Femur (tissue), 1 donor: ENCODE measurements around the gene SRRM3.
"Not testable (repeated sequence)": the region's sequence is repeated elsewhere in the genome, so short reads cannot be mapped to it uniquely, and the experiment has no call there.

Experiments used
- DNase-seq: peaks from one replicate; pipeline ENCODE4 v3.0.0-alpha.2; 2017

The SRRM3 gene

GRCh38 chr7:76267107-76267893, 65.6 kb downstream of the SRRM3 start:
- no peak for DNase-seq

GRCh38 chr7:76267894-76268183, 66.1 kb downstream of the SRRM3 start:
- no peak for DNase-seq

- no peak for DNase-seq
Observed at GRCh38 chr7:76268376-76268775, 66.7 kb downstream of the SRRM3 start.

GRCh38 chr7:76269895-76270294, 68.2 kb downstream of the SRRM3 start:
- no peak for DNase-seq

DNA sequence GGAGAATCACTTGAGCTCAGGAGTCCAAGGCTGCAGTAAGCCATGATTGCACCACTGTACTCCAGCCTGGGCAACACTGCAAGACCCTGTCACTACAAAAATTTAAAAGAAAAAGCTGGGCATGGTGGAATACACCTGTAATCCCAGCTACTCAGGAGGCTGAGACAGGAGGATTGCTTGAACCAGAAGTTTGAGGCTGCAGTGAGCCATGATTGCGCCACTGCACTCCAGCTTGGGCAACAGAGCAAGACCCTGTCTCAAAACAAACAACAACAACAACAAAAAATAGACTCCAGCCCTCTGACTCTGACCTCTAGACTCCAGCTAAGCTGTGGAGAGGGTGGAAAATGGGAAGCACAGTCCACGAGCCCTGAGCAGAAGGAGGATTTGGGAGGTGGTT, 69.7 kb downstream of the SRRM3 start:
- DNase-seq, result not testable (repeated sequence)

GRCh38 chr7:76272142-76272541, 70.4 kb downstream of the SRRM3 start:
- DNase-seq, result no peak

- no peak for DNase-seq
Observed at GRCh38 chr7:76272851-76273497, 71.3 kb downstream of the SRRM3 start.

GRCh38 chr7:76273503-76273902, 71.8 kb downstream of the SRRM3 start:
- DNase-seq, result no peak

- no peak for DNase-seq
Observed at GRCh38 chr7:76278540-76278939, 76.8 kb downstream of the SRRM3 start.

DNA sequence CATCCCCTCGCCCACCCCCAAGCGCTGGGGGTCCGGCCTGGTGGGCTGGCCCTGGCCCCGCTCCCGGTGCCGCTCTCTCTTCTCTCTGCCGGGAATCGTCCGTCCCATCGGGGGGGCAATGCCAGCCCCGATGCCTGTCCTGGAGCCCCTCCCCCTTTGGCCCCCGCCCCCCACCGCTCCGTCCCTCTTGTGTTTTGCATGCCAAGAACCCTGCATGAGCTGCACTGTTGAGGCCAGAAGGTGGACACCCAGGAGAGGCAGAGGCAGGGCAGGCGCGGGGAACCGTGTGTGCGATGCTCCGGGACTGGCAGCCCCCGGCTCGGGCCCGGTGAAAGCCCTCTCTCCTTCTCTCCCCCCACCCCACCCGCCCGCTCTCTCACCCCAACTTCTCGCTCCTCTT, 78.7 kb downstream of the SRRM3 start:
- DNase-seq, result no peak

- DNase-seq, result no peak
Observed at GRCh38 chr7:76281006-76281705, 79.5 kb downstream of the SRRM3 start.

- no peak for DNase-seq
Observed at GRCh38 chr7:76281706-76282343, 80.1 kb downstream of the SRRM3 start.

GRCh38 chr7:76282344-76283253, 80.9 kb downstream of the SRRM3 start:
- no peak for DNase-seq

DNA sequence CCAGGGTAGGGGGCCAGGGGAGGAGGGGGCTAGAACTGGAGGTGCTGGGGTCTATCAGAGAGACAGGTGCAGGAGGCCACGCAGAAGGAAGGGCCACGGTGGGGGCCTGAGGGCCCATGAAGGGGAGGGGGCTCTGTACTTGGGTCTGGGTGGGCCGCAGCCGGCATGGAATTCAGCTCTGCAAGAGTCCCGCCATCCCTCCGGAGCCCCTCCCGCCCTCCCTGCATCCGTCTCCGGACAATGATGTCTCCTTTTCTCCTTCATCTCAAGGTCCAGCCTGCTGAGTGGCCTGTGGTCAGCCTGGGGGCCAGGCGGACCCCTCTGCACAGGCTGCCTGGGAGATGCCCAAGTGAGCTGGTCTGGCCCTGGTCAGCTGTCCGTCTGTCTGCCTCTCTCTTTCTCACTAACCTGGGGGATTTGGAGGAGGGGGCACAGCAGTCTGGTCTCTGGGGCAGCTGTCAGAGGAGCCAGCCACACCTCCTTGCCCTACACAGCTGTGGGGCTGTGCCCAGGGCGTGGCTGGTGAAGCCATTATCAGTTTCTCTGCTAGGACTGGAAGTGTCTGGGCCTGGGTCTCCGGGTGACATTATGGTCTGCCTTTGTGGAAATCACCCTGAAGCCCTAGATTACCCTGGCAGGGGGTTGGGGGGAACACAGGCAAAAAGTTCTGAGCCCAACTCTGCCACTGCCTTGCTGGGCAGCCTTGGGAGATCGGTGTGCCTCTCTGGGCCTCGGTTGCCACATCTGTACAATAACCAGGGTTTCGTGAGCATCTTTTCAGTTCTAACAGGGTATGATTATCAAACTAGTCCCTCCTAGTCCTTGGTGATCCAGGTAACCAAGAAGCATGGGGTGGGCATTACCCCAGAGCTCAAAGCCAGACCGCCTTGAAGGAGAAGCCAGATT, 81.8 kb downstream of the SRRM3 start:
- no peak for DNase-seq

DNA sequence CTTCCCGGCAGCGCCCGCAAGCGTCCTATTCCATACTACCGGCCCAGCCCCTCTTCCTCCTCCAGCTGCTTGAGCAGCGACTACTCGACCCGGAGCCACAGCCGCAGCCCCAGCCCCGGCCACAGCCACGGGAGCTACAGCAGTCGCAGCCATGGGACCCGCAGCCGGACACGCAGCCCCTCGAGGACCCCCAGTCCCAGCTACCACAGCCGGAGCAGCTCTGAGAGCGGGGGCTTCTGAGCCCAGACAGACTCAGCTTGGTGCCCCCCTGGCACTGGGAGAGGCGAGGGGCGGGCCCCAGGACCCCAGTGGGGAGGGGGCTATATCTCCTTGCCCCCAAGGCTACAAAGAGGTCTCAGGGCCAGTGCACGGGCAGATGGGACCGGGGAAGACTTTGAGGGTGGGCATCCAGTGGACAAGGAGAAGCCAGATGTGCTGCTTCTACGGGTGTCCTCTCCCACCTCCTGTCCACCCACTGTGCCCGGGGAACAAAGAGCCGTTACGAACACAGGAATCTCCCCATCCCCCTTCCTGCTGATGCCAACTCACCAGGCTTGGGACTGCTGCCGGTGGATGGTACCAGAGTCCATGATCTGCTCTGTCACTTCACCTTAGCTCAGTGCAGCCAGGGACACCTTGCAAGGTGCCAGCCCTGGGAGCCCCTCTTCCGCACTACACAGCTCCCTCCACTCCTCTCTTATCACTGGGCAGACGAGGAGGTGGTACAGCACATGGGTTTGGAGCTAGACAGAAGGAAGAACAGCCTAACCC, 84.1 kb downstream of the SRRM3 start:
- no peak for DNase-seq

GRCh38 chr7:76286842-76287403, 85.2 kb downstream of the SRRM3 start:
- DNase-seq, result no peak

GRCh38 chr7:76290847-76291350, 89.2 kb downstream of the SRRM3 start:
- not testable (repeated sequence) for DNase-seq

DNA sequence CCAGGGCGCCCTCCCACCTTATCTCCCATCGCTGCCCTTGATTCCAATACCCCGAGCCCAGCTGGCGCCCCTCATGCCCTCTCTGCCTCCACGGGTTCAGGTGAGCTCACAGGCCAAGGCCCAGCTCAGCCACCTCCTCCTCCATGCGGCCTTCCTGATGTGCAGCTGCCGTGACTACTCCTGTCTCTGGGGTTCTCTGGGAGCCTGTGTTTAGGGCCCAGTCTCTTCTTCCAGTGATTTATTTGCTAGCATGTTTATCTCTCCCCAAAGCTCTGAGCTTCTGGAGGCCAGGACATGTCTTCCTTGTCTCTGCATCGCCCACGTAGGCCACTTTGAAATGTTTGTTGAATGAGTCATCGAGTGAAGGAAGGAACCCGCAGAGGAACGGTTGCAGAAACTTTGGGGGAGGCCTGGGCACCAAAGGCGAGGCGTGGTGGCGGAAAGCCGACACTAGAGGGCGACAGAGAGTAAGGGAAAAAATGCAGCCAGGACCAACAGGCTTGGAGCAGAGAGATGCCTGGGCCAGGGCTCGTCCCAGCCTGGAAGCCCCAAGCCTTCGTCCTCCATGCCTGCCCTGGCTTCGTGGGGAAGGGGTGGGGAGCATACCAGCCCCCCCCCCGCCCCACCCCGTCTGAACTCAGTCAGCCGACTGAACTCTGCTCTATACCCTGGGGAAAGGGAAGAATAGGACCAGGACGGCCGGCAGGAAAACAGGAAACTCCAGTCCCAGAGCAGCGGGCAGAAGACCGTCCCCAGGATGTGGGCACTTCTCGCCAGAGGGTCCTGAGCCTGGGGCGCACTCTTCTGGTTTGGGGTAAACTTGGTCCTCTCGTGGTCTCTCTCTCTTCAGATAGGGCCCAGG, 89.9 kb downstream of the SRRM3 start:
- DNase-seq, result peak; percentile 93

DNA sequence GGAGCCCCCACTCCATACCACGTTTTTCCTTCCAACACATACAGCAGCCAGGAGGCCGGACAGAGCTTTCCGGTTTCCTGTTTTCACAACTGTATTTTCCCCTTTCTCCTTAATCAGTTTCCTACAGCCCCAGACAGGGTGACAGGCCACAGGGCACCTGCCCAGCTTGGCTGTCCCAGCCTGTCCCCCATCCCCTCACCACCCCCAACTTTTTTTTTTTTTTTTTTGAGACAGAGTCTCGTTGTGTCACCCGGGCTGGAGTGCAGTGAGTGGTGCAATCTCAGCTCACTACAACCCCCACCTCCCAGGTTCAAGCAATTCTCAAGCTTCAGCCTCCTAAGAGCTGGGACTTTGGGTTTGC, 90.5 kb downstream of the SRRM3 start:
- no peak for DNase-seq
